Activated CD8-positive, alpha-beta memory T cell treated with anti-CD3 and anti-CD28 coated beads for 48 hours (primary cell): Measurements from ENCODE around the gene ZNF410.
A peak's percentile ranks its signal among the peaks of the same experiment; 100 is the strongest.
"Not testable (repeated sequence)": the region's sequence is repeated elsewhere in the genome, so short reads cannot be mapped to it uniquely, and the experiment has no call there.

ENCODE experiments used
- DNase-seq, 3 experiments: peaks; one replicate each; pipeline ENCODE4 v3.0.0-alpha.2; 2020; ENCODE audit warnings: low read depth in 2 of 3, low spot score in 2 of 3

ZNF410 gene

GRCh38 chr14:73886449-73887317 is at the start of gene ZNF410:
ZNF410 (plus strand) TSS chr14:73886859; CDS start chr14:73892176, 5,317 bp downstream.
- peak; percentile 83 to 91 (median 83) for DNase-seq

GRCh38 chr14:73838293-73839034 is 48.2 kb upstream of the ZNF410 start:
- DNase-seq, result not testable (repeated sequence)

GRCh38 chr14:73842201-73842600 is 44.5 kb upstream of the ZNF410 start:
- DNase-seq, result no peak

- DNase-seq, result no peak
Measured at GRCh38 chr14:73842851-73843250, 43.8 kb upstream of the ZNF410 start.

GRCh38 chr14:73843296-73843695 is 43.4 kb upstream of the ZNF410 start:
- no peak for DNase-seq

GRCh38 chr14:73846947-73847346 is 39.7 kb upstream of the ZNF410 start:
- DNase-seq, result no peak

GRCh38 chr14:73851000-73851399 is 35.7 kb upstream of the ZNF410 start:
- DNase-seq, result no peak

- DNase-seq, result peak; percentile 67 to 80 (median 67)
Measured at GRCh38 chr14:73851567-73852382, 34.9 kb upstream of the ZNF410 start, which contains the start of gene PTGR2. PTGR2 (plus strand) TSS chr14:73851831; CDS start chr14:73858863, 7,032 bp downstream.

GRCh38 chr14:73859145-73859544 is 27.5 kb upstream of the ZNF410 start:
- no peak for DNase-seq

- DNase-seq, result no peak
Measured at GRCh38 chr14:73861073-73861472, 25.6 kb upstream of the ZNF410 start.

GRCh38 chr14:73862480-73862879 is 24.2 kb upstream of the ZNF410 start:
- no peak for DNase-seq

- DNase-seq, result no peak
Measured at GRCh38 chr14:73863209-73863608, 23.4 kb upstream of the ZNF410 start.

GRCh38 chr14:73865534-73866113 is 21.0 kb upstream of the ZNF410 start:
- DNase-seq, result no peak

- DNase-seq, result not testable (repeated sequence)
Measured at GRCh38 chr14:73869754-73870153, 16.9 kb upstream of the ZNF410 start.

GRCh38 chr14:73870525-73871235 is 16.0 kb upstream of the ZNF410 start:
- no peak for DNase-seq

GRCh38 chr14:73873660-73874059 is 13.0 kb upstream of the ZNF410 start:
- DNase-seq, result no peak

GRCh38 chr14:73877790-73878189 is 8.9 kb upstream of the ZNF410 start:
- no peak for DNase-seq

GRCh38 chr14:73878436-73878835 is 8.2 kb upstream of the ZNF410 start:
- no peak for DNase-seq

- DNase-seq, result no peak
Measured at GRCh38 chr14:73879027-73879426, 7.6 kb upstream of the ZNF410 start.
